ENCODE results near the gene CD163.

Gene CD163

DNA sequence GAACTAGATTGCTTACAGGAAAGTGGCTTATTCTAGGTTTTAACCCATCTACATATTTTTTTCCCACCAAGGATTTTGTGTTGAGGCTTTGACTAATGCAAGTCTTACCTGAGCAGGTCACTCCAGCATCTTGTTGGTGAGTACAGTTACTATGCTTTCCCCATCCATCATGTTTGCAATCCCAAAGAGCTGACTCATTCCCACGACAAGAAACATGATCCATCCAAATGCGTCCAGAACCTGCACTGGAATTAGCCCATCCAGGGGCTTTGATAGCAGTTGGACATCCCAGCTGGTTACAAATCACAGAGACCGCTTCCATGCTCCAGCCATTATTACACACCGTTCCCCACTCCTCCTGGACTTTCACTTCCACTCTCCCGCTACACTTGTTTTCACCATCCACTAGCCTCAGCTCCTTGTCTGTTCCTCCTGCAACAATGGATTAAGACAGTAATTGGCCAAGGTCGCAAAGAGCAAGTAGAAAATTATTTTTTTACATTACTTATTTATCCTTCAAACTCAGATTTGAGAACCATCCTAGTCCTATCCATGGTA, 2.5 kb downstream of the CD163 start:
- TF ChIP-seq, protein P1, sequence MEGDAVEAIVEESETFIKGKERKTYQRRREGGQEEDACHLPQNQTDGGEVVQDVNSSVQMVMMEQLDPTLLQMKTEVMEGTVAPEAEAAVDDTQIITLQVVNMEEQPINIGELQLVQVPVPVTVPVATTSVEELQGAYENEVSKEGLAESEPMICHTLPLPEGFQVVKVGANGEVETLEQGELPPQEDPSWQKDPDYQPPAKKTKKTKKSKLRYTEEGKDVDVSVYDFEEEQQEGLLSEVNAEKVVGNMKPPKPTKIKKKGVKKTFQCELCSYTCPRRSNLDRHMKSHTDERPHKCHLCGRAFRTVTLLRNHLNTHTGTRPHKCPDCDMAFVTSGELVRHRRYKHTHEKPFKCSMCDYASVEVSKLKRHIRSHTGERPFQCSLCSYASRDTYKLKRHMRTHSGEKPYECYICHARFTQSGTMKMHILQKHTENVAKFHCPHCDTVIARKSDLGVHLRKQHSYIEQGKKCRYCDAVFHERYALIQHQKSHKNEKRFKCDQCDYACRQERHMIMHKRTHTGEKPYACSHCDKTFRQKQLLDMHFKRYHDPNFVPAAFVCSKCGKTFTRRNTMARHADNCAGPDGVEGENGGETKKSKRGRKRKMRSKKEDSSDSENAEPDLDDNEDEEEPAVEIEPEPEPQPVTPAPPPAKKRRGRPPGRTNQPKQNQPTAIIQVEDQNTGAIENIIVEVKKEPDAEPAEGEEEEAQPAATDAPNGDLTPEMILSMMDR (IDR thresholded peaks at IDR 0.05; ENCODE audit: extremely low read depth, insufficient read depth, missing control alignments), result no peak
- DNase-seq (ENCODE audit: low spot score), result no peak
- in situ Hi-C loops (cut with MboI; ENCODE audit: low pct_unique_long_range_greater_than_20kb, low sequenced_read_pairs, unreplicated experiment), result no loop called here

DNA sequence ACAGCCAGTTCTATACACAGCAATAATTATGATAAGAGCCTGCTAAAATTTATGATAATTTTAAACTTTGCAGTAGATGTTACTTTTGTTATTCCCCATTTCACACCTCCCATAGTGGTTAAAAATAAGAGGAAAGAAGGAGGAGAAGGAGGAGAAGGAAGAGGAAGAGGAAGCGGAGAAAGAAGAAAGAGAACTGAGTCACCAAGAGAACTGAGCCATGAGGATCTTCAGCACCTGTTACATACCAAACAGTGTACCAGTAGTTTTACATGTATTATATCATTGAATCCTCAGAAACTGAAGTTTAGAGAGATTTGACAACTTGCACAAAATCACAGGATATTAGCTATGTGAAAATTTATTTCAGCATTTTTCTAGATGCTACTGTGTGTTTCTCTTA, 3.9 kb downstream of the CD163 start:
- TF ChIP-seq, protein P1 (IDR thresholded peaks at IDR 0.05; ENCODE audit: extremely low read depth, insufficient read depth, missing control alignments), result no peak
- DNase-seq (ENCODE audit: low spot score), result no peak
- in situ Hi-C loops (cut with MboI; ENCODE audit: low pct_unique_long_range_greater_than_20kb, low sequenced_read_pairs, unreplicated experiment), result no loop called here

DNA sequence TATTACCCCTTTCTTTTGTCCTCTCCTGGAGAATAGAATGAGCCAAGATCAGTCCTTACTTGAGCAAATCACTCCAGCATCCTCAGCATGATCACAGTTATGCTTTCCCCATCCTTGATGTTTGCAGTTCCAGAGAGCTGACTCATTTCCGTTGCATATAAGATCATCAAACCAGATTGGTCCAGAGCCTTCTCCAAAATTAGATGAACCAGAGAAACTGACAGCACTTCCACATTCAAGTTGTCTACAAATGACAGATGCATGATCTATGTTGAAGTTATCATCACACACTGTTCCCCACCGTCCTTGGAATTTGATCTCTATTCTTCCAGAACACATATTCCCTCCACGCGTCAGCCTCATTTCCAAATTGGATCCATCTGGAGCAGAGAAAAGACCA, 4.8 kb downstream of the CD163 start:
- in situ Hi-C loops (cut with MboI; ENCODE audit: low pct_unique_long_range_greater_than_20kb, low sequenced_read_pairs, unreplicated experiment), result no loop called here
- TF ChIP-seq, protein P1 (IDR thresholded peaks at IDR 0.05; ENCODE audit: extremely low read depth, insufficient read depth, missing control alignments), result no peak
- DNase-seq (ENCODE audit: low spot score), result no peak

DNA sequence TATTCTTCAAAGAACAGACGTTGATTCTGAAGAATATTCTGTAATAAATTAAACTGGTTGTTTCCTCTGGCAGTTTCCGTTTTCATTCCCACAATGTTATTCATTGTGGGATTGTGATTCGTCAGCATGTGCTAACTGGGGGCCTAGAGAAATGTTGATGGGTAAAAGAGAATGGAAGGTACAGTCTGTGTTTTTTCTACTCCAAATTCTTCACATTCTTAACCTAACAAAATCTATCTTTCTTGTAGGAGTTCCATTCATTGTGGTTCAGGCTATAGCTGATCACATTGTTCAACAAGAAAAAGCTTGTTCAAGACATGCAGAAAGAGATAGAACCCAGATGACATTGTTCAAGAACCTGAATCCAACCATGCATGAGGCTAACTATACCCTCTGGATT, 5.9 kb downstream of the CD163 start:
- in situ Hi-C loops (cut with MboI; ENCODE audit: low pct_unique_long_range_greater_than_20kb, low sequenced_read_pairs, unreplicated experiment), result no loop called here
- TF ChIP-seq, protein P1 (IDR thresholded peaks at IDR 0.05; ENCODE audit: extremely low read depth, insufficient read depth, missing control alignments), result no peak
- DNase-seq (ENCODE audit: low spot score), result no peak

DNA sequence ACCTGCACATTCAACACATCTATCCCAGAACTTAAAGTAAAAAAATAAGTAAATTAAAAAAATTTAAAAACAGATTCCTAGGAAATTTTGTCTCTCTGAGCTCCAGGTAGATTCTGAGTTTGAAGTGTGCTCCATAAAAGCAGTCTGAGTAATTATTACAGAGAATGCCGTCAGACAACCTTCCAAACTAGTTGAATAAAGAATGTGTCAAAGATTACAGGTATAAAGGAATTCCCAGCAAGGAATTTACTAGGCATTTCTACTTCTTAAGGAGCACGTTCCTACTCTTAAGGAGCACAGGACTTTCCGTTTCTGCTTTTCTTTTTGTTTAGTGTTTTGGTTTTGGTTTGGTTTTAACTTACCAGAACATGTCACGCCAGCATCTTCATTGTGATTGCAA, 7.1 kb downstream of the CD163 start:
- in situ Hi-C loops (cut with MboI; ENCODE audit: low pct_unique_long_range_greater_than_20kb, low sequenced_read_pairs, unreplicated experiment), result no loop called here
- TF ChIP-seq, protein P1 (IDR thresholded peaks at IDR 0.05; ENCODE audit: extremely low read depth, insufficient read depth, missing control alignments), result no peak
- no peak for DNase-seq (ENCODE audit: low spot score)

DNA sequence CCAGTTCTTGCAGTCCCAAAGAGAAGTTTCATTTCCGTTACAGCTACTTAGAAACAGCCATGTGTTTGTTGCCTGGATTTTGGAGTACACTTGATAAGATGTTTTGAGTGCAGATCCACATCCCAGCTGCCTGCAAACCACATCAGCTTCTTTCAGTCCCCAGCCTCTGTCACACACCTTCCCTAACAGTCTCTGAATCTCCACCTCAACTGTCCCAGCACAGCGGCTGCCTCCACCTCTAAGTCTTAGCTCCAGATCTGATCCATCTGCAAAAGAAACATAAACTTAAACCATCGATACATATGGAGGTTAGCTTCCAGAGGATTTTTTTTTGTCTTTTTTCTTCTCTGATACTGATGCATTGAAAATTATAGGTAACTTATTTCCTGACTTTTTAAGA, 8.4 kb downstream of the CD163 start:
- in situ Hi-C loops (cut with MboI; ENCODE audit: low pct_unique_long_range_greater_than_20kb, low sequenced_read_pairs, unreplicated experiment), result no loop called here
- TF ChIP-seq, protein P1 (IDR thresholded peaks at IDR 0.05; ENCODE audit: extremely low read depth, insufficient read depth, missing control alignments), result no peak
- DNase-seq (ENCODE audit: low spot score), result no peak

DNA sequence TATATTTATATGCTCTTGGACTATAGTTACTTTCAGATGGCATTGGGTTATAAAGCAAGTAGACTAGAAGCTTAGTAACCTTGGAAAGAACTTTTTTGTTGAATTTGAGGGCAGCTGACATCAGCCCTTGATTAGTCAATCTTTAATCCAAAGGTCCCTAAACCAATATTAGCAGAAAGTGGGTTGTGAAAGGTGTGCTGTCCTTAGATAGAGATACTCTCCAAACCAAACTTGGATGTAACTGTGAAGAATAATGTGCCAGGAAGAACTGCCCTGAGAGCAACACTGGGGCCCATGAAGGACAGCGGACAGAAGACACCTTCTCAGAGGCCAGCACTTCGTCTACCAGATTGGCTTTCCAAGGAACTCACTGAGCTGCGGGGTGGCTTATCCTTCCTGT, 10.6 kb downstream of the CD163 start:
- TF ChIP-seq, protein P1 (IDR thresholded peaks at IDR 0.05; ENCODE audit: extremely low read depth, insufficient read depth, missing control alignments), result no peak
- no peak for DNase-seq (ENCODE audit: low spot score)
- in situ Hi-C loops (cut with MboI; ENCODE audit: low pct_unique_long_range_greater_than_20kb, low sequenced_read_pairs, unreplicated experiment), result no loop called here
